DMS153 (cell line): ENCODE data around the gene MIA3.

Experiments
- DNase-seq: peaks from one replicate; lab custom pipeline; 2025; lab: John Stamatoyannopoulos, UW

The MIA3 gene

DNA sequence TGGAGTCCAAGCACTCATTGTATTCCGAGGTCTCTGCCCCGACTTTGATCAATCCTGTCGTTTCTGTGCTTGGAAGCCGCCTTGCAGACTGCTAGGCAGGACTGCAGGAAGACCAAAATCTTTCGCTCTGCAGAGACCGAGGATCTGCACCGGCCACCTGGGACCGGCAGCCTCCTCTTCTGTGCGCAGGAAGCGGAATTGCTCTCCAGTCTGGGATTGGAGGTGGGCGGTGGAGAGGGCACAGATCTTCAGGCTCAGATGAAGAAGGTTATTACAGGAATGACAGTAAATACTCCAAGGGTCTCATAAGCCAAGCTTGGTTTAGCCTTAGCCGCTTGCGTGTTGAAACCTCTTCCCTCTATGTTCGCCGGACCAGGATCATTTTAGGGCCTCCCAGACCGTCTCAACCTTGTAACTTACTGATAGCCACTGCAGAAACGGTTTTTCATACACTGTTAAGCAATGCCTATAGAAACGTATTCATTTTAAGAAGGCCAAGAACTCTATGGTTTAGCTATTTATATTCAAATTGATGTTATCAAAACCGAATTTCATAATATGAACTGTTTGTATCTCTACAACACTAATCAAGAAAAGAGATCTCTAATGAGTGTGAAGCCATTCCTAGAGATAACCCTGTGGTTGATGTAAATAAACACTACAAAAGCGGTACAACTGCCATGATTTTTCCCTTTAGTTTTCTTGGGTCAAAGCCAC, 1.1 kb downstream of the MIA3 start:
- DNase-seq: no peak

DNA sequence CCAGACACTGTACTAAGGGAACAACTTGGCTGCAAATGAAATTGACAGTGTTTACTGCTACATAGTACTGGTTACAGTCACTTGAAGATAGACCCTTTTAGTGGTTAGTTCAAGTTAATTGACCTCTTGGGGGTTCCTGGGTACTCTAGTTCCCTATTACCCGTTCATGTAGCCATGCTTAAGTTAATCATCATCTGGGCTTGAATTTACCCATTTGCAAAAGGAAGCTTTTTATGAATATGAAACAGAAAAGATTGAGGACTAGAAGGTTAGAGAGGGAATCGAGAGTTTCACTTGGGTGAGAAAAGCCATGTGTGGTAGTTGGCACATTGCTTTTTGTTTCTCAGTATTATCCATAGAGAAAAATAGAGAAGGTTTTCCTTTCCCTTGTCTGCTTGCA, 2.7 kb downstream of the MIA3 start:
- DNase-seq: no peak

DNA sequence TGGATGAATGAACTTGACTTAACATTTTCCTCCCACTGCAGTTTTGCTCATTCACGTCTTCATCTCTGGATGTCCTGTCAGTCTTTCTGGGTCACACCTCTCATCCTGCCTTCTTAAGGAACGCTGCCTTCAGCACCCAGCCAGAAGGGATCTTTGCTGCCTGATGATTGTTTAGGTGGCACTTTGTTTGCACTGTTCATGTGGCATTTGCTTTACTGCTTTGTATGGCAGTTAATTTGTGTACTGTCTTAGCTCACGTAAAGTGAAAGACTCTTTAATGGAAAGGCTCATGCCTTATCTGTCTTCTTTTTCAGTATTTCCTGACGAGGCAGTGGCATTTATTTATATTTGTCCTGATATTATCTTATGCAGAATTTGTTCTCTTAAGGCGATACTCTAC, 4.9 kb downstream of the MIA3 start:
- DNase-seq: no peak

DNA sequence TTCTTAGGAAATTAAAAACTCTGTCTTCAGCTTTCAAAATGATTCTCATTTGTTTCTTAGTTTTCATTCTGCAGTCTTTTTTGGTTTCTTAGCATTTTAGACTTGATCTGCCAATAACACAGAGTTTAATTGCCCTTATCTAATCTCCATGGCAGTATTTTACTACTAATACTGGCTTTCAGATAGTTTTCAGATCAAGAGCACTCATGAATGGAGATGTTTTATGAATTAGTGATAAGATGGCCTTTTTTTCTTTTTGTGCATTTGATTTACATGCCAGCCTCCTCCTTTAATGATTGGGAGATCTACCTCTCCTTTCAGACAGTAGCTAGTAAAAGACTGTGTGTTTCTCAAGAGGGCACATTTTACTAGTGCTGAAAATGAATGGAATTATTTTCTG, 5.6 kb downstream of the MIA3 start:
- DNase-seq: no peak

DNA sequence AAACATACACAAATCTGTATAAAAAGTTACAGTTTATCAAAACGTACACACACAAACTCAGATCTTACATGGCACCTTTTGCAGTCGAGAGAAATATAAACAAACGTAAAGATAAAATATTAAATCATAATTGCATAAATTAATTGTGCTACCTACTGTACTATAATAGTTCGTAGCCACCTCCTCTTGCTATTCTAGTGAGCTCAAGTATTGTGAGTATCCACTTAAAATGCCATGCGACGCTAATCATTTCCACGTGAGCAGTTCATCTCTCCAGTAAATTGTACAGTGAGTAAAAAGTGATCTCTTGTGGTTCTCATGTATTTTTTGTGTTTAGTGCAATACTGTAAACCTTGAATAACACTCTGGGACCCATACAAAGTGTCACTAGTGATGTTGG, 6.3 kb downstream of the MIA3 start:
- DNase-seq: no peak

DNA sequence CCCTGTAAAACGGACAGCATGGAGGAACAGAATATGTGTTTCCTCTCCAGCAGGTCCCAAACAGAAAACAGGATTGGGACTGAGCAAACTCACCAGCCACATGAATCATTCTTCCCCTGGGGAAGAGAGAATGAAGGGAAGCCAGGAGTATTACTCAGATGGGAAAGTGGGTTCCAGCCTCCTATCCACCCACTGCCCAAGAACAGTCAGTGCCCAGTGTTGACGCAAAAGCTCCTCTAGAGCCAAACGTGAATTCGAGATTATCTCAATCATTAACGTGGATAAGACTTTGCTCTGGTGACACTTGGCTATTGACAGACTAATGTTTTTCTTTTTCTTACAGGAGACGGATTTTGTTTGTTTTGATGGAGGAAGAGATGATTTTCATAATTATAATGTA, 9.3 kb downstream of the MIA3 start:
- no peak for DNase-seq

DNA sequence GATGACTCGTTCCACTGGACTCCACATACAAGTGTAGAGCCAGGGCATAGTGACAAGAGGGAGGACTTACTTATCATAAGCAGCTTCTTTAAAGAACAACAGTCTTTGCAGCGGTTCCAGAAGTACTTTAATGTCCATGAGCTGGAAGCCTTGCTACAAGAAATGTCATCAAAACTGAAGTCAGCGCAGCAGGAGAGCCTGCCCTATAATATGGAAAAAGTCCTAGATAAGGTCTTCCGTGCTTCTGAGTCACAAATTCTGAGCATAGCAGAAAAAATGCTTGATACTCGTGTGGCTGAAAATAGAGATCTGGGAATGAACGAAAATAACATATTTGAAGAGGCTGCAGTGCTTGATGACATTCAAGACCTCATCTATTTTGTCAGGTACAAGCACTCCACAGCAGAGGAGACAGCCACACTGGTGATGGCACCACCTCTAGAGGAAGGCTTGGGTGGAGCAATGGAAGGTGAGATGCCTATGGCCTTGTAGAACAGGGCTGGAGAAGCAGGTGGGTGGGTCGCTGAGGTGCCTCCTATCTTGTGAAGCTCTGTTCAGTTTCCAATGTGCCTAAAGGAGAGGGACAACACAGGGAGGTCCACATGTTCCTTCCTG, 12.1 kb downstream of the MIA3 start:
- DNase-seq: no peak

DNA sequence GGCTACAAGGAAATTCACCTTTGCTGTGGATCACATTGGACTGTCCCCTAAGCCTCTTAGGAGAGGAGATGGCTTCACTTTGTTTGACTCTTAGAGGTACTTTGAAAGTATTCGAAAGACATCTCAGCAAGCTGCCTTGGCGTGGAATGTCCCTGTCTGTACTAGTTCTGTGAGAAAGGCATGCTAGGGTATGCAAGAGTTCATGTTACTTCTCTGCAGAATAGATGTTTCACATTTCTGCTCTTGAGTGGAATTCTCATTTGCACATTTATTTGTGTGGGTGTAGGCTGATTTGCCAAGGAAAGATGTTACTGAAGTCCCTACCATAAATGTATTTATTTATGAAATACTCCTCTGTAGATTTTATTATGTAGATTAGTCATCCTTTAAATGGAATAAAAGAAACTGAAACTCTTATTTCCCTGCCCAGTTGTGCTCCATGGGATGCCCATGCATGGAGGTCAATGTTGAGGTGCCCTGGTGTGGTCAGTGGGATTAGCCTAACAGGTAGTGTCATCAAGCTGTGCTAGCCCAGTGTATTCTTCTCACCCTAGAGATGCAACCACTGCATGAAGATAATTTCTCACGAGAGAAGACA, 13.8 kb downstream of the MIA3 start:
- DNase-seq: no peak

DNA sequence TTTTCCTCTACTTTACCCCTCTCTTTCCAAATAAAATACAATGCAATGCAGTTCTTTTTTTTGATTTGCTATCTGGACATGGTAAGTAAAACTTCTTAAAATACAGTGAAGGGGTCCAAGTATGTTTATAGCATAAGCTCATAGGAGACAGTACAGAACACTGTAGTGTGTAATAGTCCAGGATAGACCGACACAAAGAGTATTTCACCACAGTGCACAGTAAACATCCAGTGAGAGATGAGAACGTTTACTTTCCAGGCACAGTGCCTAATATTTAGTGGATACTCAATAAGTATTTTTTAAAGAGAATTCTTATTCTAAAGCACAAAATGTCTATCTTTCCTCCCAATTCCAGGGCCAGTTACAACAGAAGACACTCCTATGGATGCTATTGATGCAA, 14.9 kb downstream of the MIA3 start:
- DNase-seq: no peak

DNA sequence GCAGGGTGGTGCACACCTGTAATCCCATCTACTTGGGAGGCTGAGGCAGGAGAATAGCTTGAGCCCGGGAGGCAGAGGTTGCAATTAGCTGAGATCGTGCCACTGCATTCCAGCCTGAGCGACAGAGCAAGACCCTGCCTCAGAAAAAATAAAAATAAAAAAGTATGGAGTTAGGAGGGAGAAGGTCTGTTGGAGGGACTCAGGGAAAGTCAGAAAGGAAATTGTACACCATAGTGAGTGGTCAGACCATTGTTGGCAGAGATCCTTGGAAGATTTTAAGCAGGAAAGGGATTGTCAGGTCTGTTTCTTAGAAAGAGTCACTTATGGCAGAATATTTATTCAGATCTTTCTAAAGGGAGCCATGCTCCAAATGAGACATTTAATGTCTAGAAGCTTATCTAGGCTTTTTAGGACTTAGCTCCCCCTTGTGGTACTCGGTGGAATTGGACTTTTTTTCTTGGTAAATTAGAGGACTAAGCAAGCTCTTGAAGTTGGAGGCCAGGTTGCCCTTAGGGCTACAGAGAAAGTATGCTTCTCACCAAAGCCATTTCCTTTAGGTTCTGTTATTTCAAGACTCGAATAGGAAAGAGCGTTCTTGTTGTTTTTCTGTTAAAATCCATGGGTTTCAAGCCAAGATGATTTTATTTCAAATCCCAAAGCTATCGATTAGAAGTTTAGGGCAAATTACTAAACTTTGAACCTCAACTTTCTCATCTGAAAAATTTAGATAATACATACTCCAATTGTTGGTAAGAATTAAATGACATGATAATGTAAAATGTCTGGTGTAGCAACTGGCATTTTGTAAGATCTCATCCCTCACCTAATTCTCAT, 16.5 kb downstream of the MIA3 start:
- peak; percentile 84 for DNase-seq

DNA sequence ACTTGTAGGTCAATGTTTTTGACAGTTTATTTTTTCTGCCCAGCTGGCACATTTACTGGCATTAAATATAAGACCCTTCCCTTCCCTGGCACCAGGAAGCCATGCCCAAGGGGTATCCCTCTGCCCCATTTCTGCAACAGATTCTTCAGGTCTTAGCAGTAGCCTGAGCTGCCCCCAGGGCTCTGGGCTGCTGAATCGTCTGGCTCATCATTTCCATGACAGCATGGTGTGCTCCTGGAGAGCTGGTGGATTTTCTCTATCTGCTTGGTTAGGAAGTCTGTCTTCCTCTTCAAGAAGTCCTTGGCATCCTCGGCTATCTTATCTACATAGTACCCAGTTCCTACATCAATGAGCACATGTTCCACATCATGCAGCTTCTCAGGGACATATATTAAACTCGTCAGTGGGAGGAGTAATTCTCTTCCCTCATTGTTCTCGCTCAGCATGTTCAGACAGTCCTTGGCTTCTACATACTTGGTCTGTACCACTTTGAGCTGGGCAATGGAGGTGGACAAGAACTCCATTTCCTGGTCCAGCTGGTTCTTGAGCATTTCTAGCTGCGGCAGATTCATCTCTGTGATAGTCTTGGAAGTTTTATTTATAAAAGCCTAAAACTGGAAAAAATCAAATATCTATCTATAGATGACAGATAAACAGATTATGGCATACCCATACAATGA, 23.5 kb downstream of the MIA3 start:
- no peak for DNase-seq

DNA sequence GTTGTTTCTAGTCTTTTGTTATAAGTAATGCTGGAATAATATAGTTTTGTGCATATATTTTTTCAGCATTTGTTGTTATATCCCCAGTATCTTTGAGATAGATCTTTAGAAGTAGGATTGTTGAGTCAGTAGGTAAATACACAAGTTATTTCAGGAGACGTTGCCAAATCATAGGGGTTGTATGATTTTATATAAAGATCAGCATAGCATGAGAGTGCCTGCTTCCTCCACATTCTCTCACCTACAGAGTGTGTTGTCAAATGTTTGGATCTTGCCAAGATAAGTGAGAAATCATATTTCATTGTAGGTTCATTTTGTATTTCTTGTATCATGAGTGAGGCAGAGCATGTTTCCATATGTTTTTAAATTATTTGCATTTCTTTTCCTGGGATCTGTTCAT, 24.6 kb downstream of the MIA3 start:
- no peak for DNase-seq

DNA sequence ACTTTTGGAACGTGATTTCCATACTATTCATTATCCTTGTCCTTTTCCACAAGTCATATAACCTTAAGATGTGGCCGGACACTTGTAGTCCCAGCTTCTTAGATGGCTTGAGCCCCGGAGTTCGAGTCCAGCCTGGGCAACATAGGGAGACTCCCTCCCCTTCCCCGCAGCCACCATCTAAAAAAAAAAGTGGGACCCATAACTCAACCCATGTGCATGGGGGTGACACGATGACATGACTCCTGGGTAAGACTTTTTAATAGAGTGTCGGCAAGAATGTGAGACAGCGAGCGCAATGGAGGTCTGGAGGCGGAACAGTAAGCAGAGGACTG, 25.7 kb downstream of the MIA3 start:
- DNase-seq: no peak

DNA sequence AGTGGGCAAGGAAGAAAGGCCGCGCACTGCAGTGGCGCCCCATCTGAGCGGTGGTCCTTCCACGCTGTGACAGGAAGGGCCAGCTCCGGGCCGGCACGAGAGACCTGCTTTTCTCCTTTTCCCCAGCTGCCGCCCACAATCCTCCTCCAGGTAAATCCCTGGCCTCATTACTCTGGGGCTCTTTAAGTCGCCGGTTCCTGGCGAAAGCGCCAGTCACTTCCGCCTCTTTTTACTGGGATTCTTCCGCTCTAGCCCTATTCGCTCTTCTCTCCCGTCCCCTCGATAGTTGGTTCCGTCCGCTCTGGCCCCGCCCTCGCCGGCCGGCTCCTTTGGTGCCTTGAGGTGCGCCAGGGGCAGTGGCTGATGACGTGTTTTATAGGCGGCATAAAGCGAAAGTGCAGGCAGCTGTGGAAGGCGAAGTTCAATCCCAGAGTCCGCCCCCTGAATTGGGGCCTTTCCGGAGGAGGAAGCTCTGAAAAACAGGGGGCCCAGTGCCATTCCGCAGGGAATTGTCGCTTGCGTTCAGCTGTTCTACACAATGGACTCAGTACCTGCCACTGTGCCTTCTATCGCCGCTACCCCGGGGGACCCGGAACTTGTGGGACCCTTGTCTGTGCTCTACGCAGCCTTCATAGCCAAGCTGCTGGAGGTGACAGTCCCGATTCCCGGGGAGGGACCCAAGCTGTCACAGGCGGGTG, 26.2 kb downstream of the MIA3 start:
- peak; percentile 99 for DNase-seq

DNA sequence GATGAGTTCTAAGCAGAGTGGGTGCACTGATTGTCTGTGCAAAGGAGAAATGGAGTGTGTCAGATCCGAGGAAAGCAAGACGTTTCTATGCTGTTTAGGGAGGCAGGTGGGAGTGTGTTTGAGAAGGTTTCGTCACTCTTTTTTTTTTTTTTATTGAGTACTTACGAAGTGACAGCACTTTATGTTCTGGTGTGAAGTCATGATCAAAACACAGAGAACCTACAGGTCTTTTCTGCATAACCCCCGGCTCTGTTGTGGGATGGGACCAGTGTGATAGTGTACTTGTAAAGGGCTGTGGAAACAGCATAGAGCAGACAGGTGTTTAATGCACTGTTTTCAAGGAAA, 26.7 kb downstream of the MIA3 start:
- DNase-seq: no peak

DNA sequence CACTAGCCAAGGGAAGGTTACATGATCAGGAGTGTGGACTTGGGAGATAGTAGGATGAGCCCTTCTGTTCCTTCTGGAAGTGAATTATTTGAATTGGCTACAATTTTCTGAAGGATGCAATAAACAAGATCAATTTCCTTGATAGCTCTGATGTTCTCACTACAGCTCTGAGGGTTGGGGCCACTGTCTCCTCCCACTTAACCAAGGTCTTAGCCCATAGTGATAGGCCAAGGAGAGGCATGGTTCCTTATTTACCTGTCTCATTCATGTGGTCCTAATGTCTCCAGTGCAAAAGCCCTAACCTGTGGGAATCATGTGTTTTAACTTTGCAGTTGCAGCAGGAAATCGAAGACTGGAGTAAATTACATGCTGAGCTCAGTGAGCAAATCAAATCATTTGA, 34.8 kb downstream of the MIA3 start:
- no peak for DNase-seq

DNA sequence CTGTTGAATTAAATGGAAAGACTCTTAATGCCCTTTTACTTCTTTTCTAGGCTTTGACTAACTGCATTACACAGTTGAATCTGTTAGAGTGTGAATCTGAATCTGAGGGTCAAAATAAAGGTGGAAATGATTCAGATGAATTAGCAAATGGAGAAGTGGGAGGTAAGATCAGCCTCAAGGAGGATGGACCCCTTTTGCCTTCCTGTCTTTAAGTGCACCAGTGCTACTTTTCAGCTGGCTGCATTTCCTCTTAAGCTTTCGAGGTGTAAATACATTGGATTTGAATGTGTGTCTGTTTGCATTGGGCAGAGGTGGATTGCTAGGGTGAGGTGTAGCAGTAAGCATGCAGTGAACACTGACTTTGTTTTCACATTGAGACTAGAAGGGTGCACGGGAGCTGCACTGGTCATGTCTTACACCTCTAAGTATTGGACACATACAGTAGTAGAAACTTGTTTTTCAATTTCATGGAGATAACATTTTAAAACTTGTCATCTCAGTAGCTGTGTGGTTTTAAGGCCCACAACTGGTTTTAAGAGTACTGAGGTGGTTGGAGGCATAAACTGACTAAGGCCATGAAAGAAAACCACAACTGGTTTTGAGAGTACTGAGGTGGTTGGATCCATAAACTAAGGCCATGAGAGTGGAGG, 35.4 kb downstream of the MIA3 start:
- DNase-seq: no peak

DNA sequence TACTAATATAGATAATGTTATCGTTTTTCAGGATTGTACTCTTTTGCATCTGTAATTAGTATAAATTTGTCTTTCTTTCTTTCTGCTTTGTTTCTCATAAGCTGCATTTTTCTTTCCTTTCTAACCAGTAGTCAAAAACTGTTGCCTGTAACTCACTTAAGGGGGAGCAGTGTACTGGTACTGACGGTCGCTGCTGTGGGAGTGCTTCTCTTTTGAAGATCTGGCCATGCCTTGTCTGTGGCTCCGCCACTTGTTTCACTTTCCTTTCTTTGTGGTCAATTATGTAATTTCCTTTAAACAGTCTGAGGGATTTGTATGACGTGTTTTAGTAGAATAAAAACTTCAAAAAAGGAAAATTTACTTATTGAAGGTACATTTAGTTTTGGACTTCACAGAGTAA, 37.0 kb downstream of the MIA3 start:
- DNase-seq: no peak

DNA sequence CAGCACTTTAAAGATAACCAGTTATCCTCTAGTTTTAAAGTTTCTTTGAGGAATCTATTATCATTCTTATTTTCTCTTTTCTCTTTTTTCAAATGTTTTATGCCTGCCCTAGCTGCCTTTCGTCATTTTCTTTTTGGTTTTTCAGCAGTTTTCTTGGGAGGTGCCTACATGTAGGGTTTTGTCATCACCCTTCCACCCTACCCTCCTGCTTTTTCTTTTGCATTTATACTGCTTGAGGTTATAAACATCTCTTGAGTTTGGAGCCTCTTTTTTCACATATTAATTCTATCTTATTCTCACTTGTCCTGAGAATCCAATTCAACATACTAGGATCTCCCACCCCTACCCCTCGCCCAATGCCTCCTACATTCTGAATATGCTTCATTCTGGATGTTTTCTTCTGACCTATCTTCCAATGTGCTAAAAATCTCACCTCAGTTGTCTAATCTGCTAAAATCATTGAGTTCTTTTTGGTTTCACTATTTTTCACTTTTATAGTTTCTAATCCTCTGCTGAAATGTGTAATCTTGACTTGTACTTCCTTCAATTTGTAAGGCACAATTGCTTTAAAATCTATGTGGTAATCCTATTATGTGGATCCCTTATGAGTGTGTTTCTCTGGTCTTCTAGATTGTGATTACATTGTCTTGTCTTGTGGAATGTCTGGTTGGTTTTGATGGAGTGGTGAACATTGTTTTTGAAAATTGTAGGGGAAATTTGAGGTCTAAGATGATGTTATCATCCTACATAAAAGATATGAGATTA, 38.7 kb downstream of the MIA3 start:
- no peak for DNase-seq

DNA sequence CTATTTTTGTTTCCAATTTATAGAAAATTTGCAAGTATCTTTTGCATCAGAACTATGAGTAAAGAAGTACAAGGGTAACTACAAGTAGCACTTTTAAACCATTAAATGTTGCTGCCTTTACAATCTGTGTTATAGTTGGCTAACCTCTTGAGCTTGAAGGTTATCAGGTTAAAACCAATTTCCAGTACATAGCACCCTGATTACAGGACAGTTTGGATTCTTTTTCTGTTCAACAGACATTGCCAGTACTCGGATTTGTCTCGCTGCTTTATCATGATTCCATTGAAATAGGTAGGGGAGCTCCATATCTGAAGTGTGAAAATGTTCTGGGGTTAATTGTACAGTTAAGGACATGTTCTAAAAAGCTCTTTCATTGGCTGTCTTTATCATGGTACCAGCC, 40.0 kb downstream of the MIA3 start:
- no peak for DNase-seq
